HL-60 (cell line): ENCODE results near the gene CAMTA1.

Experiments used
- POLR2AphosphoS5 ChIP-seq: IDR thresholded peaks from 2 replicates; pipeline ENCODE4 v1.6.1; 2012; ENCODE audit warnings: low read depth
- TF ChIP-seq, protein P1 (sequence below): IDR thresholded peaks from one replicate; pipeline ENCODE4 v1.5.1; 2011; ENCODE audit warnings: low read length, control low read depth, inconsistent platforms; ENCODE audit not compliant: insufficient read depth
- TF ChIP-seq, protein P2 (sequence below): IDR thresholded peaks from 2 replicates; pipeline ENCODE4 v1.6.1; 2012; ENCODE audit warnings: low read depth; ENCODE audit not compliant: insufficient replicate concordance

DNA sequence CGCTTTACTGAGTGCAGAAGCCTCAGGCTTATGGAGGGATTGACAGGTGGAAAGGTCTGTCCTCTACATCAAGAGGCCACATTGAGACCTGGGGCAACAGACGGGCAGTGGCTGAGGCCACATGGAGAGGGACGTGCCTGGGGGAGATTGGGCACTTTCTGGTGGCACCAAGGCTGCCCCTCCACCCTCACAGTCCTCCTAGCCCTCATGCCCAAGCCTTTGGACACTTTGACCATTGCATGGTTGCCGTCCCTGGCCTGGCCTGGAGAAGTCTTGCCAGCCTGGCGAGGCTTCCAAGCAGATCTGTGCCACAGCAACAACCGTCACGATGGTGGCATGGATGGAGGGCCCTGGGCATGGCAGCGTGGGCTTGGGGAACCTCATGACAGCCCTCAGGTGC, 793.8 kb downstream of the CAMTA1 start:
- TF ChIP-seq, protein P1, sequence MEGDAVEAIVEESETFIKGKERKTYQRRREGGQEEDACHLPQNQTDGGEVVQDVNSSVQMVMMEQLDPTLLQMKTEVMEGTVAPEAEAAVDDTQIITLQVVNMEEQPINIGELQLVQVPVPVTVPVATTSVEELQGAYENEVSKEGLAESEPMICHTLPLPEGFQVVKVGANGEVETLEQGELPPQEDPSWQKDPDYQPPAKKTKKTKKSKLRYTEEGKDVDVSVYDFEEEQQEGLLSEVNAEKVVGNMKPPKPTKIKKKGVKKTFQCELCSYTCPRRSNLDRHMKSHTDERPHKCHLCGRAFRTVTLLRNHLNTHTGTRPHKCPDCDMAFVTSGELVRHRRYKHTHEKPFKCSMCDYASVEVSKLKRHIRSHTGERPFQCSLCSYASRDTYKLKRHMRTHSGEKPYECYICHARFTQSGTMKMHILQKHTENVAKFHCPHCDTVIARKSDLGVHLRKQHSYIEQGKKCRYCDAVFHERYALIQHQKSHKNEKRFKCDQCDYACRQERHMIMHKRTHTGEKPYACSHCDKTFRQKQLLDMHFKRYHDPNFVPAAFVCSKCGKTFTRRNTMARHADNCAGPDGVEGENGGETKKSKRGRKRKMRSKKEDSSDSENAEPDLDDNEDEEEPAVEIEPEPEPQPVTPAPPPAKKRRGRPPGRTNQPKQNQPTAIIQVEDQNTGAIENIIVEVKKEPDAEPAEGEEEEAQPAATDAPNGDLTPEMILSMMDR: no peak
- TF ChIP-seq, protein P2, sequence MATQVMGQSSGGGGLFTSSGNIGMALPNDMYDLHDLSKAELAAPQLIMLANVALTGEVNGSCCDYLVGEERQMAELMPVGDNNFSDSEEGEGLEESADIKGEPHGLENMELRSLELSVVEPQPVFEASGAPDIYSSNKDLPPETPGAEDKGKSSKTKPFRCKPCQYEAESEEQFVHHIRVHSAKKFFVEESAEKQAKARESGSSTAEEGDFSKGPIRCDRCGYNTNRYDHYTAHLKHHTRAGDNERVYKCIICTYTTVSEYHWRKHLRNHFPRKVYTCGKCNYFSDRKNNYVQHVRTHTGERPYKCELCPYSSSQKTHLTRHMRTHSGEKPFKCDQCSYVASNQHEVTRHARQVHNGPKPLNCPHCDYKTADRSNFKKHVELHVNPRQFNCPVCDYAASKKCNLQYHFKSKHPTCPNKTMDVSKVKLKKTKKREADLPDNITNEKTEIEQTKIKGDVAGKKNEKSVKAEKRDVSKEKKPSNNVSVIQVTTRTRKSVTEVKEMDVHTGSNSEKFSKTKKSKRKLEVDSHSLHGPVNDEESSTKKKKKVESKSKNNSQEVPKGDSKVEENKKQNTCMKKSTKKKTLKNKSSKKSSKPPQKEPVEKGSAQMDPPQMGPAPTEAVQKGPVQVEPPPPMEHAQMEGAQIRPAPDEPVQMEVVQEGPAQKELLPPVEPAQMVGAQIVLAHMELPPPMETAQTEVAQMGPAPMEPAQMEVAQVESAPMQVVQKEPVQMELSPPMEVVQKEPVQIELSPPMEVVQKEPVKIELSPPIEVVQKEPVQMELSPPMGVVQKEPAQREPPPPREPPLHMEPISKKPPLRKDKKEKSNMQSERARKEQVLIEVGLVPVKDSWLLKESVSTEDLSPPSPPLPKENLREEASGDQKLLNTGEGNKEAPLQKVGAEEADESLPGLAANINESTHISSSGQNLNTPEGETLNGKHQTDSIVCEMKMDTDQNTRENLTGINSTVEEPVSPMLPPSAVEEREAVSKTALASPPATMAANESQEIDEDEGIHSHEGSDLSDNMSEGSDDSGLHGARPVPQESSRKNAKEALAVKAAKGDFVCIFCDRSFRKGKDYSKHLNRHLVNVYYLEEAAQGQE: no peak
- no peak for TF ChIP-seq POLR2AphosphoS5
